GM21786 (cell line): Measurements from ENCODE around the gene CAPZB.
"Not testable (repeated sequence)": the region's sequence is repeated elsewhere in the genome, so short reads cannot be mapped to it uniquely, and the experiment has no call there.

ENCODE experiments used
- ATAC-seq: cut with Tn5 transposase; IDR thresholded peaks from one replicate; pipeline ENCODE4 v1.9.1; 2021; ENCODE audit not compliant: unreplicated experiment

The CAPZB gene

DNA sequence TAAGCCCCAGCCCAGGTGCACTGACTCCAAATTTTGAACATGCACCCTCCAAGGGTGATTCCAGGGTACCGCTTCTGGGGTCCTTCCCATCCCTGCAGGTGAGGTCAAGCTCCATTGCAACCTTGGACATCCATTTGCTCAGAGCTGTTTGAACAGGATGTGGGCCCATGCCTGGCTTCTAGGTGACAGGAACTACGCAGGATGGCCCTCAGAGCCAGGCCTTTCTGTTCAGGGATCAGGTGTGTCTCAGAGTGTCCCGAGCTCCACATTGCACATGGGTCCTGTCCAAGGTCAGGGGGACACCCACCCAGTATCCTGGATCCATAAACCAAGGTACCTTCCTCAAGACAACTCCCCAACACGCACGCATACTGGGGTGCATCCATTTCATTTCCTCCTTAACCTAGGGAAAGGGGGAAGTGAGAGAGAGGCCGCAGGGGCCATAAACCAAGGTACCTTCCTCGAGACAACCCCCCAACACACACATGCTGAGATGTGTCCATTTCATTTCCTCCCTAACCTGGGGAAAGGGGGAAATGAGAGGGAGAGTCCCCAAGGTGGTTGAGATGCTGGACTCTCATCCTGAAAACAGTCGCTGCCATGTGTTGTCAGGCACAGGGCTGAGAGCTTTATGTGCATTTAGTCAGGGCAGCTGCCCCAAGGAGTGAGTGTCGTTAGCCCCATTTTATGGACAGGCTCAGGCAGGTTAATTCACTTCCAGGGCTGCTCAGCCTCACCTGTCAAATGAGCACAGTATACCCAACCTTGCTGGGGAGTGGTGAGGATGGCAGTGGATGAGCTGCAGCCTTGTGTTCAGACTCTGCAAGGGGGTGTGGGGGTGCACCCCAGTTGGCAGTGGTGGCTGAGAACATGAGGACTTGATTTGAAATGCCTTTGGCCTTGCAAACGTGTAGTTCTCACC is 171.1 kb downstream of the CAPZB start:
- ATAC-seq, result no peak

DNA sequence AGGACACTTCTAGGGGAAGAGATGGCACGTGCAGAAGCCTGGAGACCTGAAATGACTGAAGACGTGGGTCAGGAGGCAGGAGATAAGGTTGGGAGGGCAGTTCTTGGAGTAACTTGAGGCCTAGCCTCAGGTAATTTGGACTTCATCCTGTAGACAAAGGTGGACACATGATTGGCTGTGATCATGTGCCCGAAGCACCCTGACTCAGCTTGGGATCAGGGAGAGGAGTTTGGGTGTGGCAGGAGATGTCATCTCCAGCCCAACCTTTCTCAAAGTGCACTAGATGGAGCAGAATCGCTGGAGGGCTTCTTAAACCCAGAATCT is 171.7 kb downstream of the CAPZB start:
- no peak for ATAC-seq

DNA sequence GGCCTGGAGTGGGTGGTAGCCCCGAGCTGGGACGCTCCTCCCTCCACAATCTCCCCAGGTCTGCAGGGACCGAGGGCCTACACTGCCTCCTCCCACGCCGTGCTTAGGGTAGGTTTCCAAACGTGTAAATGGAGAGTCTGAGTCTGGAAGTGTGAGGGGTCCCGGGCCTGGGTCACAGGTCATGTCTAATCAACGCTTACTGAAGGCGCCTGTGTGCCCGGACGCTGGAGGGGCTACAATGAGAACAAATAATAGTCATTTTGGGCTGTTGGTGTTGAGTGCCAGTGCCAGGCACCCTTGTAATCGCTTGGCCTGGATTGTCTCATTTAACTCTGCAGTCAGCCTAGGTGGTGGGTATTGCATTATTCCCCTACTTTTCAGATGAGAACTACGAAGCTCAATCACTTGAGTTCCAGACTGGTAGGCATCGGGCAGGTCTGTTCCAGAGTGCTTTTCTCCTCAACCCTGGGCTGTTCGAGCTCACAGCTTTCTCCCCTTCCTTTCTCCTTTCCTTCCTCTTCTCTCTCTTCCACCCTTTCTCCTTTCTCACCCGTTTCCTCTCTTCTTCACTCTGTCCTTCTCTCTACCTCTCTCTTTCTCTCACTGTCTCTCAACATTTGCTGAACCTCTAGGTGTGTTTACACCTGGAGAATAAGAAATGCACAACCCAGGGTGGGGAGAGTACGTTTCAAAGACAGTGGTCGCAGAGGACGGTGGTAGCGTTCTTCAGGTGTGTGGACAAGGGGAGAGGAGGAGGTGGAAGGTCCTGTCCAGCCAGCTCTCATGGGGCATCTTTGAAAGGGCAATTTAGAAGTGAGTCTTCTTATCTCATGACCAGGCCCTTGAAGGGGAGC is 172.3 kb downstream of the CAPZB start:
- no peak for ATAC-seq

DNA sequence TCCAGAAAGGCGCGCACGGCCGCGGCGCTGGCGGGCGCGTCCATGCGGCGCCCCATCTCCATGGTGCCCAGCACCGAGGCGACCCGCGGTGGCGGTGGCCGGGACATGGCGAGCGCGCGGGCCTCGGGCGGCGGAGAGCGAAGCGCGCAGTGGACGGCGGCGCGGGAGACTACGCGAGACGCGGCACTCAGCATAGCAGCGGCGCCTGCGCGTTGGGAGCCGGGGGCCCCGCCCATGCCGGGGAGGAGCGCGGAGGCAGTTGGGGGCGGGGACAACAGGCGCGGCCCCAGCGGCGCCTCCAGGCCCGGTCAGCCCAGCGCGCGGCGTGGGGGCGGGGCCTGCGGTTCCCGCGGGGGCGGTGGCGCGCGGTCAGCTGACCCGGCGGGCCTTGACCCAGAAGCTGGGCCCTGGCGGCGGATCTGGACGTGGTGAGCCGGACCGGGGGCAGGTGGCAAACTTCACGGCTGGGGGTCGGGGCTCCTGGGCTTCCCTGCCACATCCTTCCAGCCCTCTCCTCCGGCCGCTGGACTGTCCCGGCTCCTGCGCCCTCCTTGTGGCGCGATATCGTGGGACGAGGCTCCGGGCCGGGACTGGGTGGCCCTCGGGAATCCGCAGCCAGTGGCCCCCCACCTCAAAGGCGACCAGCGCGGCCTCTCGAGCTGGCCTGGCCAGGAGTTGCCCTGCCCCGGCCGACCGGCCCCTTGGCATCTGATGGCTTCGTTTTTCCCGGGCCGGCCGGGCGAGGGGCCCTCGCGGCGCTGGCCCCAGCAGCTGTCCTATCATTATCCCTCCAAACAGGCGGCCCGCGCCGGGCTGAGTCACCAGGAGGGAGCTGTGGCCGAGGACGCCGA is 173.2 kb downstream of the CAPZB start, which contains the start of the genes AKR7A2 and SLC66A1:
Gene AKR7A2, minus strand, starts transcription at position 214 of the 851 bp plus-strand sequence. Its CDS starts 20 bp downstream, at position 194.
Gene SLC66A1, plus strand, starts transcription at position 396 of the 851 bp plus-strand sequence. CDS start 5,352 bp downstream, outside the sequence.
- peak; percentile 68 for ATAC-seq

DNA sequence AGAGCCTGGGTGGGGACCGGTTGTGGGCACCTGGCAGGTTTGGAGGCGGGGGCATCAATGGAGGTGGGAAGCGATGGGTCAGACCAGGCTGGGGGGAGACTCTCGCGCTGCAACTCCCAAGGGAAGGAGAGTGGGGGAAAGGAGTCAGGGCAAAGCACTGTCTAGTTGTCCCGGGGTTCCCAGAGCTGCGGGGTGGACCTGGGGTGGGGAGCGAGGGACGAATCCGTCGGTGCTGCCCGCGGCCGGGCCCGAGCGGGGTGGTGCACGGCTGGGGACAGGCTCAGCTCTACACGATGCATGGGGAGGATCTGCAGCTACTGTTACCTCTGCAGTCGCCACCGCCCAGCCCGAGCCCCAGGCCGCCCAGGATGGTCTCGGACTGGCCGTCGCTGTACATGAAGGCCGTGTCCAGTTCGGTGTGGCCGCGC is 173.8 kb downstream of the CAPZB start:
- ATAC-seq, result peak; percentile 4

DNA sequence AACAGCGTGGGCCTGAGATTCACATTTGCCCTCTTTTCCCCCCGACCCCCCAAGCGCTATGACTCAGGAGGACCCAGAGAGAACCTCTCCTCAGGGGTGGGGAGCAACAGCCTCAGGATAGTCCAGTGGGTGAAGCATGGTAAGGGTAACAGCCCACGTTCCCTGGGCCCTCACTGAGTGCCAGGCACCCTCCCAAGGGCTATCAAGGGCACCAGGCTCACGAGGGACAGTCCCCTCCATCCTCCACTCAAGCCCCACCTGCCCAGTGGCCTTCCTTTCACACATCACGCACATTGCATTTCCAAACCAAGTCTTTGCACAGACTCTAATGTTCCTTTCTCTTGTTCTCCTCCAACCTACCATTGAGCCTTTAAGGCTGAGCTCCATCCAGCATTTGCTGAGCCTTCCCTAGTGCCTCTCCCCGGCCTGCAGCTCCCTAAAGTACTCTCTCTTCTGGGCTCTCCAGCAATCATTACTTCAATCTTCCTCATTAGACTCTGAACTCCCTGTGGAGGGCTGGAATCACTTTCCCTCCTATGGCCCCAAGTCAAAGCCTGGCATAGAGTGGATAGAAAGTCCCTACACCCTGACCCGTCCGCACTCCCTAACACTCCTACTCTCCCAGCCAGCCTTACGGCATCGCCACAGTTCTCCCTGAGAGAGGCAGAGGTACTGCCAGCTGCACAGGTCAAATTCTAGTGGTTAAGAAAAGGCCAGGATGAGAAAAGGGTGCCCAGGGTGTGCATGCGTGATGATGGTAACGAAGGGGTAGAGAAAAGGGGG is 174.4 kb downstream of the CAPZB start:
- ATAC-seq, result no peak

DNA sequence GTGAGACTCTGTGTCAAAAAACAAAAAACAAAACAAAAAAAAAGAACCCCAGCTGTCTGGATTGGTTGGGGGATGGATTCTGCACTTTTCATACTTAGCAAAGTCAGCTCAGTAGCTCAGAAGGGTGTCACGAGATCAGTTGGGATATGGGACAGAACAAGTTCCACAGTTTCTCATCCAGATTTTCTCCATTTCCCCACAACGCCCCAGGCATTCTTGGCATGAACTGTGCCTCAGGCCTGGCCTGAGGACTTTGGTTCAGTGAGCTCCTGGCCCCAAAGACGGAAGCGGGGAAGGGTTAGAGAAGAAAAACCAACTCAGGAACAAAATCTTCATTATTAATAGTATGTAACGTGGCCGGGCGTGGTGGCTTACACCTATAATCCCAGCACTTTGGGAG is 175.3 kb downstream of the CAPZB start:
- no peak for ATAC-seq

DNA sequence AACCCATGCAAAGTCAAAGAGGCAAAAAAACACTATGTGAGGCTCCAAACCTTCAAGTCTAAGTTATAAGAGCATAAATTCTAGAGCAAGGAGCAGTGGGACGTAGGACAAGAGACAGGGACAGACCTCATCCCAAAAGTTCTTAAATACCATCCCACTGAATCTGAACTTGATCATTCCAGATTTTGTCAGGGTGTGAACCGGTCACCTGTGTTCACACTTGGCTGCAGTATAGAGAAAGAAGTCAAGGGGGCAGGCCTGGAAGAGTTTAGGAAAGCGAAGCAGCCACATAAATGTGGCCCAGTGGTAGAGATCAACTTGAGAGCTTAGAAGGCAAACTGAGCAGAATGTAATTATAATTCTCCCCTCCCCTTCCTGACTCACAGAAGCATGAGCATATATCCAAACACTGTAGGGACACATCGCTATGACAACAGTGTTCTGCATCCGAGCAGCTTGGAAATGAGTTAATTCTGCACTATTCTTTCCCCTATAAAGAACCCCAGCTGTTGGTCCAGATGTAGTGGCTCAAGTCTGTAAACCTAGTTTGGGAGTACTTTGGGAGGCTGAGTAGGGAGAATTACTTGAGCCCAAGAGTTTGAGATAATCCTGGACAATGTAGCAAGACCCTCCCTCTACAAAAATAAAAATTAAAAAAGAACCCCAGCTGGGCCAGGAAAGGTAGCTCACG is 176.1 kb downstream of the CAPZB start:
- ATAC-seq, result no peak

DNA sequence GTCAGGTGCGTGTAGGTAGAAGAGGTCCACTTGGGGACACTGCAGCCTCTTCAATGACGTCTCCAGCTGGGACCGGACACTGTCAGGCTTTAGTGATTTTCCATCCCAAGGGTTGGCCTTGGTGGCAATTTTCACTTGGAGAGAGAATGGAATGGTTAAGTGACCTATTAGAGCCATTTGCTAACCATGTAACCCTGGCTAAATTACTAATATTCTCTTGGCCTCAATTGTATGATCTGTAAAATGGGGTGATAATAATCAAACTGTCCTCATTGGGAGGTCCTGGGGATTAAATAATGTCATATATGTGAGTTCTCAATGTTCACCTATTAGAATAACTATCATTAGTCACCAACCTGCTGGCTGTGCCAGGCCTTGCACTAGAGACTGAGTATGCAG is 176.8 kb downstream of the CAPZB start:
- ATAC-seq, result no peak

DNA sequence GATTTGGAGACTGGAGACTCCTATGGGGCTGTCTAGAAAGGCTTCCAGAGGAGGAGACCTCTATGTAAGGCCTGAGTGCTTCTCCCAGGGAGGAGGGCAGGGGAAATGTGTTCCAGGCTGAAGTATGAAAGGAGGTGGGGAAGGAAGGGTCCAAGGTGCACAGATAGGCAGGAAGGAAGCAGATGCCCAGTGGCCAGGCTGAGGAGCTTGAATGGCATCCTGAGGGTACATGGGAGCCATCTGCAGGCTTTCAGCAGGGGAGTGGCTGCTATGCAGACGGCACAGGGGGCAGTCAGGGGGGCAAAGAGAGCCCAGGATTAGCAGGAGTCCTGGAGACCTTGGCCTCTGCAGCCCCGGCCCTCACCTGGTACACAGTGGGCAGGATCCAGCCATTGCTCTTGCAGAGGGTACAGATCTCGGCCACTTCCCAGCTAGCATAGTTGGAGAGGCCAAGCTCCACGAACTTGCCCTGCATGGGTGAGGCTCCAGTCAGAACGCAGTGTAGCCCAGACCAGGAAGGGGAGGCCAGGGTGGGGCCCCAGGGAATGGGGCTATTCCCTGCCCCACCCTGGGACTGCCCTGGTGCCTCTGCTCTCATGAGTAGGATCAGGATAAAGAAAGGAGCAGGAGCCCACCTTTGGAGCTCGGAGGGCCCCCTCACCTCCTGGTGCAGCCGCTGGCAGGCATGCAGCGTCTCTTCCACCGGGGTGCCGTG is 177.4 kb downstream of the CAPZB start:
- ATAC-seq, result no peak

DNA sequence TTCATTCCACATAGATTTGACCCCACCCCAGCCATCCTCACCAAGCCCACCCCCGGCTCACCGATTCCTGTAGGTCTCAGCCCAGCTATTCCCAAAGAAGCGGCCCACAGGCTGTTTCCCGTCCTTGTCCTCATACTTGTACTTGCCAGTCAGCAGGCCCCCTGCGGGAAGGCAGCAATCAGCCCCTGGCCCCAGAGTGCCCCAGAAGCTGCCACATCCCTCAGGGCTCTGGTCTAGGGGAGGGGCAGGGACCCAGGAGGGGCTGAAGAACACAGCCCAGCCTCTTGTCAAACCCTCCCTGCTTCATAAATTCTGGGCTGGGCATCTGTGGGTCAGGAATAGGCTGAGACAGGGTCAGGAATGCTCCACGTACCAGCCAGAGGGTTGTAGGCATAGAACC is 178.4 kb downstream of the CAPZB start:
- ATAC-seq, result no peak

DNA sequence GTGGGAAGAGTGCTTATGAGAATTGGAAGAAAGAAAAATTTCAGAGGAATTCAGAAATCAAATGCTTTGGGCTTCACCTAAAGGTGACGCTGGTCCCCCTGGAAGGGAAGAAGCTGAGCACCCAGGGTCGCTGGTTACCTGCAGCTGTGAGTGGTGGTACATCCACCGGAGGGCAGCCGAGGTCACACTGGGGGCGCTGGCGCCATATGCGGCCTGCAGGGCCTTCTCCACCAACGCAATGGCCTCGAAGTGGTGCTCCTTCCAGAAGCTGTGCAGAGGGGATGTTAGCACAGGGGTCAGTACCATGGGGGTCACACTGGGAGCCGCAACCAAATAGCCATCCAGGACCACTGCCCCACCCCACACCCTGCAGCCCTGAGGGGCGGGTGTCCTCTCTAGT is 179.5 kb downstream of the CAPZB start:
- no peak for ATAC-seq

DNA sequence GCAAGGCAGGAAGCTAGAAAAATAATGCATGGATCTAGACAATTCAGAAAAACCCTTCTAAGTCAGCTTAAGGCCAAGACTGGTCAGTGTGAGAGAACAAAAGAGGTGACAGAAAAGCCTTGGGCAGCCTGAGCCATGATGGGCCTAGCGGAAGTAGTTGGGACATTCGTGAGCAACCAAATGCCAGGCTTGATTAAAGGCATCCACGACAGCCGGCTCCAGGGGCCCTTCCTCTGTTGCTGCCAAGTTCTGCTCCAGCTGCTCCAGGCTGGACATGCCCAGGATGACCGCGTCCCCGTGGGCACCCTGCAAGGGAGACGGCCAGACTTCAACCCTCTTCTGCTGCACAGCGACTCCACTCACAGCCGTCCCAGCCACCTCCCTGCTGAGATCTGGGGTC is 181.3 kb downstream of the CAPZB start:
- ATAC-seq, result not testable (repeated sequence)

DNA sequence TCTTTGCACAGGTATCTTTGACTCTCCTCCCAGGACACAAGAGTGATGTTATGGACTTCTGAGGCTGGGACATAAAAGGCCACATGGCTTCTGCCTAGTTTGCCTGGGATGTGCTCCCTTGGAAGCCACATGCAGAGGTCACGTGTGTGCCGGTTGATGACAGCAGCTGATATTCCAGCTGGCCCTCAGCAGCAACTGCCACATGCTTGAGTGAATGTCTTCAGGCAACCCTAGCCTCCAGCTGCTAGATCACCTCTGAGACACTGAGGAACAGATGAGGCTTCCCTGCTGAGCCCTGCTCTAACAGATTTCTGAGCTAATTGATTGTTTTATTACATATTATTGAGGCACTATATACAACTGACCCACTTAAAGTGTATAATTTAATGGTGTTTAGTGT is 185.1 kb downstream of the CAPZB start:
- ATAC-seq, result no peak

DNA sequence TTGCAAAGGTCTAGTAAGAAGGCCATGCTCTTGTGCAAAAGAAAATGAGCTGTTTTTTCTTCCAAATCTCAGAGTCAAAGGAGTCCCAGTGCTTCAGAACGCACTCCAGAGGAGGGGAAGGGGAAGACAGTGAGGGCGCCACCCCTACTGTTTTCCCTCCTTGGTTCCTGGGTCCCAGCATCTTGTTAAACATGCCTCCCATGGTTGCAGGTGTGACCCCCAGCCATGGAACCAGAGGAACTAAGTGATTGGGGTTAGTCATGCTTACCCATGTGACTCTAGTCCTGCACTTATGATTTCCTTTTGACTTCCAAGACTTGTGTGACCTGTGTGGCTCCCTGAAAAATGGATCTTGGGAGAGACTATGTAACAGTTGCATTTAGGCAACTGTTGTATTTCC is 190.7 kb downstream of the CAPZB start:
- no peak for ATAC-seq

DNA sequence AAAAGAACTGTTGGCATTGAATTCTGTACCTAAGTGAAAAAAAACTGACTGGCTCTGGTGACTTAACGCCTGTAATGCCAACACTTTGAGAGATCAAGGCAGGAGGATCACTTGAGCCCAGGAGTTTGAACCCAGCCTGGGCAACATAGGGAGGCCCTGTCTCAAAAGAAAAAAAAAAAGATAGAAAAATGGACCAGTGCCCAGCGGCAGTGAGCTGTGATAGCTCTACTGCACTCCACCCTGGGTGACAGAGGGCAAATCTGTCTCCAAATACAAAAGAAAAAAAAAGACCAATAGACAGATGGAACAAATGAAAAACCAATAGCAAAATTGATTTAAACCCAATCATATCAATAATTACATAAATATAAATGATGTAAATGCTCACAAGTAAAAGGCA is 196.1 kb downstream of the CAPZB start:
- no peak for ATAC-seq
